K562 treated with DMSO at 1 percent for 24 hours (cell line): ENCODE measurements around the gene TGFA. TPM values are rescaled to one million over a fixed set of nuclear protein-coding genes. Genes with fewer than 3 reads are reported as not detected.

ENCODE experiments used
- total RNA-seq: library from RNA; unstranded; fragments of 300-600 nt; gene quantifications from 2 replicates; pipeline ENCODE4 v1.2.3, GENCODE V29; 2022; ENCODE audit warnings: low read depth; ENCODE audit not compliant: insufficient read depth

TGFA gene
- not detected in 2 replicates for total RNA-seq

GRCh38 chr2:70553584-70554337, at the start of gene TGFA:
Gene TGFA (minus strand): TSS chr2:70553826. CDS start chr2:70553767, 59 bp downstream.

Other genes starting within 250 kb of the TGFA start
- 16.3 and 16.7 TPM in 2 replicates for gene ADD2, start 214.4 kb upstream of the TGFA start, total RNA-seq
- gene FIGLA, start 236.8 kb upstream of the TGFA start, total RNA-seq, result not detected in 2 replicates